Hepatocyte (in vitro differentiated cells): Measurements from ENCODE around the gene KIRREL1. TPM values are rescaled to one million over a fixed set of nuclear protein-coding genes. Genes with fewer than 3 reads are reported as not detected.

ENCODE experiments used
- DNase-seq: peaks from one replicate; pipeline ENCODE4 v3.0.0-alpha.2; 2016; ENCODE audit warnings: low spot score
- H2AFZ ChIP-seq: fragments of 200-600 bp; sonication (generic); 2 replicates; pipeline ENCODE4 v1.6.0; 2016; ENCODE audit warnings: antibody characterized with exemption, mild to moderate bottlenecking
- H3K27ac ChIP-seq: fragments of 200-600 bp; sonication (generic); 2 replicates; pipeline ENCODE4 v1.5.1; 2016; ENCODE audit warnings: mild to moderate bottlenecking
- H3K27me3 ChIP-seq: fragments of 200-600 bp; sonication (generic); 2 replicates; pipeline ENCODE4 v1.6.1; 2016
- H3K36me3 ChIP-seq: fragments of 200-600 bp; sonication (generic); replicated peaks from 2 replicates; pipeline ENCODE4 v1.5.1; 2016; ENCODE audit warnings: low read depth; ENCODE audit not compliant: insufficient read depth
- H3K4me1 ChIP-seq: fragments of 200-600 bp; sonication (generic); 2 replicates; pipeline ENCODE4 v1.5.1; 2016; ENCODE audit warnings: mild to moderate bottlenecking, moderate library complexity; ENCODE audit not compliant: insufficient read depth
- H3K4me2 ChIP-seq: fragments of 200-600 bp; sonication (generic); 2 replicates; pipeline ENCODE4 v1.6.0; 2016
- H3K4me3 ChIP-seq: fragments of 200-600 bp; sonication (generic); 2 replicates; pipeline ENCODE4 v1.5.1; 2016; ENCODE audit warnings: mild to moderate bottlenecking
- H3K79me2 ChIP-seq: fragments of 200-600 bp; sonication (generic); 2 replicates; pipeline ENCODE4 v1.6.0; 2017; ENCODE audit warnings: mild to moderate bottlenecking
- H3K9me2 ChIP-seq: fragments of 200-600 bp; sonication (generic); replicated peaks from 2 replicates; pipeline ENCODE4 v1.6.0; 2017; ENCODE audit warnings: mild to moderate bottlenecking; ENCODE audit not compliant: insufficient read depth
- H3K9me3 ChIP-seq: fragments of 200-600 bp; sonication (generic); 2 replicates; pipeline ENCODE4 v1.5.1; 2016; ENCODE audit warnings: low read depth, mild to moderate bottlenecking
- H4K20me1 ChIP-seq: fragments of 200-600 bp; sonication (generic); 2 replicates; pipeline ENCODE4 v1.6.0; 2016; ENCODE audit warnings: mild to moderate bottlenecking; ENCODE audit not compliant: insufficient read depth, poor library complexity, severe bottlenecking
- CTCF ChIP-seq: fragments of 200-600 bp; sonication (generic); IDR thresholded peaks from 2 replicates; pipeline ENCODE4 v1.5.1; 2016; ENCODE audit warnings: antibody characterized with exemption, mild to moderate bottlenecking; ENCODE audit not compliant: poor library complexity
- EZH2 ChIP-seq: fragments of 200-600 bp; sonication (generic); IDR thresholded peaks from 2 replicates; pipeline ENCODE4 v1.6.1; 2016; ENCODE audit warnings: antibody characterized with exemption, mild to moderate bottlenecking, borderline replicate concordance
- EZH2phosphoT487 ChIP-seq: fragments of 200-600 bp; sonication (generic); IDR thresholded peaks from one replicate; pipeline ENCODE4 v1.6.1; 2018; ENCODE audit warnings: antibody characterized with exemption, mild to moderate bottlenecking, low read depth, moderate library complexity; ENCODE audit not compliant: unreplicated experiment, severe bottlenecking
- WGBS: methylation state at CpG from one replicate; pipeline ENCODE4 v1.1.6; 2016; ENCODE audit warnings: low lambda C conversion rate; ENCODE audit errors: missing lambda C conversion rate; 5-methylcytosine and 5-hydroxymethylcytosine counted together
- polyA plus RNA-seq: library from polyadenylated mRNA; unstranded; fragments of >200 nt; fragmentation: Nextera tagmentation; extraction: Ambion mirVana; gene quantifications from 2 replicates; pipeline ENCODE4 v1.2.1, GENCODE V29; 2016
- total RNA-seq: library from RNA; depleted of rRNA; stranded (reverse); fragments of >200 nt; gene quantifications from 2 replicates; pipeline ENCODE4 v1.2.3, GENCODE V29; 2014

Gene KIRREL1
- total and polyA plus RNA-seq, 2 experiments from 2014 or later: 20.4 to 47.1 TPM

- 62% methylated on average over 3 of the region's 5 CpGs for whole genome bisulfite sequencing
- no peaks in the 10 kb centered on the region for H3K27me3 ChIP-seq
- H3K4me2 ChIP-seq: peak overlapping the region; percentile 88
- TF ChIP-seq EZH2 (no peak), EZH2phosphoT487 (no peak), CTCF (no peak)
- H3K9me3 ChIP-seq: no peaks in the 10 kb centered on the region
- peaks cover 21% of the 10 kb centered on the region for H4K20me1 ChIP-seq
- no peak overlapping the region for H3K4me3 ChIP-seq
- no peak overlapping the region for H2AFZ ChIP-seq
- no peak for DNase-seq
- no peaks in the 10 kb centered on the region for H3K36me3 ChIP-seq
- H3K4me1 ChIP-seq: peaks cover 11% of the 10 kb centered on the region
- H3K9me2 ChIP-seq: no peaks in the 10 kb centered on the region
- H3K27ac ChIP-seq: peak overlapping the region; percentile 97
- H3K79me2 ChIP-seq: peaks cover 86% of the 10 kb centered on the region
These were observed 3.0 kb downstream of the KIRREL1 start for GRCh38 chr1:157996433-157996832.

GRCh38 chr1:158000507-158000906 lies 7.1 kb downstream of the KIRREL1 start:
- Histone ChIP-seq H3K27me3 (no peaks in the 10 kb centered on the region), H3K36me3 (no peaks in the 10 kb centered on the region), H3K4me1 (peaks cover 30% of the 10 kb centered on the region), H4K20me1 (peaks cover 21% of the 10 kb centered on the region), H3K9me2 (no peaks in the 10 kb centered on the region), H3K4me2 (no peak overlapping the region), H3K9me3 (no peaks in the 10 kb centered on the region), H3K79me2 (peaks cover 94% of the 10 kb centered on the region), H2AFZ (no peak overlapping the region), H3K4me3 (no peak overlapping the region), H3K27ac (peak overlapping the region; percentile 30)
- TF ChIP-seq CTCF (no peak), EZH2 (no peak), EZH2phosphoT487 (no peak)
- 80% methylated on average over 4 of the region's 4 CpGs for WGBS
- DNase-seq: no peak

GRCh38 chr1:158002022-158002630 lies 8.7 kb downstream of the KIRREL1 start:
- H3K79me2 ChIP-seq: peaks cover 94% of the 10 kb centered on the region

More at GRCh38 chr1:158002022-158002630, 8.7 kb downstream of the KIRREL1 start:
- Histone ChIP-seq H3K27ac (peak overlapping the region; percentile 87), H3K9me3 (no peaks in the 10 kb centered on the region), H3K4me1 (peaks cover 33% of the 10 kb centered on the region), H3K9me2 (no peaks in the 10 kb centered on the region), H4K20me1 (peaks cover 13% of the 10 kb centered on the region), H3K4me2 (peak overlapping the region; percentile 49), H2AFZ (no peak overlapping the region), H3K27me3 (no peaks in the 10 kb centered on the region), H3K4me3 (no peak overlapping the region), H3K36me3 (no peaks in the 10 kb centered on the region)
- TF ChIP-seq EZH2: no peak
- TF ChIP-seq CTCF: peak; percentile 16
- TF ChIP-seq EZH2phosphoT487: no peak
- 23% methylated on average over 4 of the region's 4 CpGs for WGBS
- peak; percentile 44 for DNase-seq
